ENCODE data around the gene LRIT2. TPM values are rescaled to one million over a fixed set of nuclear protein-coding genes. Genes with fewer than 3 reads are reported as not detected.

Gene LRIT2
- total and polyA plus RNA-seq, 9 of the 15 experiments (the other 6 are each of a cell fraction or from before 2014, with no cell fraction given): not detected

DNA sequence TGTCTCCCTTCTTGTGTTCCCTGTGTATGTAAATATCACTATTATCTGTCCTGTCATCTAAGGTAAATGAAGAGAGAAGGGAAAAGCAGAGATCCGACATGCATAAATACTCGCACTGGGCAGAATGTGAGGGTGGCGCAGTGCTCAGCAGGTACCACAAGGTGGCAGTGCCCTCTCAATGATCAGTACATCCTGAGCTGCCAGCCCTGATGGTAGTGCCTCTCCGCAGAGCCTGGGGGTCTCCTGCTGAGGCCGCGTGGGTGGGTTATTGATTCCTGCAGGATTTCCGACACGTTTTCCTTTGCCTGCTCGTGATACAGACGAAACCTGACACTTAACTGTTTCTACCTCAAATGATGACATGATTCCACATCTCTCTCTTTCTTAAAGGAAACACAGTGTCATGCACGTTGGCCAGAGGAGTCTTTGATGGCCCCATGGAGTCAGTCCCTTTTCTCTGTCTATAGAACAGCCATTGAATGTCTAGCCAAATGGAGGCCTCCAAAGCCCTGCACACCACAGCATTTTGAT, 39.3 kb upstream of the LRIT2 start:
- DNase-seq (ENCODE audit: extremely low read depth in 1 of 4, low spot score in 3 of 4): peak; percentile 75 to 83 (median 79)
- Histone ChIP-seq H3K79me2 (ENCODE audit: control insufficient read depth, insufficient read depth, low read length) (no peaks in the 10 kb centered on the region), H3K4me2 (ENCODE audit: insufficient read depth, low read length) (no peak overlapping the region), H4K20me1 (replicated peaks; ENCODE audit: control insufficient read depth, insufficient read depth, low read length) (no peaks in the 10 kb centered on the region; the same call in 1 of the 2 replicates), H2AFZ (ENCODE audit: low read depth, low read length) (no peak overlapping the region), H3K27ac (ENCODE audit: extremely low read depth, low read depth, low read length) (no peak overlapping the region), H3K27me3 (ENCODE audit: control insufficient read depth in 2 of 2, insufficient read depth in 2 of 2, low read length in 2 of 2) (peaks cover 3 to 44% of the 10 kb centered on the region in 2 experiments; a peak in 2 of 5 replicates), H3K4me3 (no peak overlapping the region), H3K36me3 (ENCODE audit: control insufficient read depth, insufficient read depth, low read length) (no peaks in the 10 kb centered on the region), H3K9me1 (ENCODE audit: control insufficient read depth, insufficient read depth, low read length) (no peaks in the 10 kb centered on the region), H3K9me3 (replicated peaks; ENCODE audit: control insufficient read depth, insufficient read depth, low read depth, low read length) (no peaks in the 10 kb centered on the region), H3K9ac (ENCODE audit: insufficient read depth in 1 of 2, low read depth in 2 of 2, low read length in 2 of 2) (no peak overlapping the region), H3K4me1 (replicated peaks in 1 of 2; ENCODE audit: control insufficient read depth in 2 of 2, insufficient read depth in 2 of 2, low read length in 2 of 2) (no peaks in the 10 kb centered on the region)
- ChIA-PET POLR2A (interaction anchor here (0.6 to 1.0 kb wide), 2 partner anchors 10 to 36 kb away, joined by 3 read pairs; no protein-coding TSS in a partner anchor), CTCF (ENCODE audit: low intra/inter-chr PET ratio) (interaction anchor here (0.5 to 6.4 kb wide), 5 partner anchors 77 to 451 kb away, joined by 3 to 97 read pairs (median 3); no protein-coding TSS in a partner anchor)
- peak; percentile 93 for FAIRE-seq
- intact Hi-C loops (cut with micrococcal nuclease): loop anchor here (1.0 to 5.0 kb wide), 6 partner anchors 38 to 273 kb away; partner anchors contain the start of gene CCSER2
- in situ Hi-C loops (cut with MboI): loop anchor here (5.0 kb wide), 2 partner anchors 63 to 278 kb away; partner anchors contain the start of gene CCSER2
- peak; percentile 97 for ATAC-seq
- under 1% methylated on average over 11 of the region's 11 CpGs for WGBS (ENCODE audit: insufficient coverage, low coverage, missing lambda C conversion rate)
- no TSS peak for BruUV-seq (replicated peaks)
- TF ChIP-seq, protein P1, sequence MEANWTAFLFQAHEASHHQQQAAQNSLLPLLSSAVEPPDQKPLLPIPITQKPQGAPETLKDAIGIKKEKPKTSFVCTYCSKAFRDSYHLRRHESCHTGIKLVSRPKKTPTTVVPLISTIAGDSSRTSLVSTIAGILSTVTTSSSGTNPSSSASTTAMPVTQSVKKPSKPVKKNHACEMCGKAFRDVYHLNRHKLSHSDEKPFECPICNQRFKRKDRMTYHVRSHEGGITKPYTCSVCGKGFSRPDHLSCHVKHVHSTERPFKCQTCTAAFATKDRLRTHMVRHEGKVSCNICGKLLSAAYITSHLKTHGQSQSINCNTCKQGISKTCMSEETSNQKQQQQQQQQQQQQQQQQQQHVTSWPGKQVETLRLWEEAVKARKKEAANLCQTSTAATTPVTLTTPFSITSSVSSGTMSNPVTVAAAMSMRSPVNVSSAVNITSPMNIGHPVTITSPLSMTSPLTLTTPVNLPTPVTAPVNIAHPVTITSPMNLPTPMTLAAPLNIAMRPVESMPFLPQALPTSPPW (CRISPR knock-in tag; IDR thresholded peaks at IDR 0.05): no peak
- TF ChIP-seq ZNF217 (CRISPR knock-in tag; IDR thresholded peaks at IDR 0.05) (no peak), ZNF696 (CRISPR knock-in tag; conservative IDR thresholded peaks at IDR 0.05) (no peak), STAG1 (CRISPR knock-in tag; IDR thresholded peaks at IDR 0.05; ENCODE audit: borderline replicate concordance) (peak; percentile 75; the same call in 1 of the 2 replicates), XRCC5 (IDR thresholded peaks at IDR 0.05; ENCODE audit: low read depth, low read length) (0 out of 2 replicates have a peak, but pooled peaks have one; percentile 66), MXI1 (IDR thresholded peaks at IDR 0.05; ENCODE audit: low read depth, low read length) (no peak), L3MBTL2 (IDR thresholded peaks at IDR 0.05) (0 out of 2 replicates have a peak, but pooled peaks have one; percentile 14), SMARCA4 (IDR thresholded peaks at IDR 0.05) (no peak), SMC3 (conservative IDR thresholded peaks at IDR 0.05; ENCODE audit: insufficient read depth, low read depth, low read length) (peak; percentile 88)
- TF ChIP-seq, protein P2, sequence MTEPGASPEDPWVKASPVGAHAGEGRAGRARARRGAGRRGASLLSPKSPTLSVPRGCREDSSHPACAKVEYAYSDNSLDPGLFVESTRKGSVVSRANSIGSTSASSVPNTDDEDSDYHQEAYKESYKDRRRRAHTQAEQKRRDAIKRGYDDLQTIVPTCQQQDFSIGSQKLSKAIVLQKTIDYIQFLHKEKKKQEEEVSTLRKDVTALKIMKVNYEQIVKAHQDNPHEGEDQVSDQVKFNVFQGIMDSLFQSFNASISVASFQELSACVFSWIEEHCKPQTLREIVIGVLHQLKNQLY (CRISPR knock-in tag; conservative IDR thresholded peaks at IDR 0.05): no peak
- TF ChIP-seq, protein P3, sequence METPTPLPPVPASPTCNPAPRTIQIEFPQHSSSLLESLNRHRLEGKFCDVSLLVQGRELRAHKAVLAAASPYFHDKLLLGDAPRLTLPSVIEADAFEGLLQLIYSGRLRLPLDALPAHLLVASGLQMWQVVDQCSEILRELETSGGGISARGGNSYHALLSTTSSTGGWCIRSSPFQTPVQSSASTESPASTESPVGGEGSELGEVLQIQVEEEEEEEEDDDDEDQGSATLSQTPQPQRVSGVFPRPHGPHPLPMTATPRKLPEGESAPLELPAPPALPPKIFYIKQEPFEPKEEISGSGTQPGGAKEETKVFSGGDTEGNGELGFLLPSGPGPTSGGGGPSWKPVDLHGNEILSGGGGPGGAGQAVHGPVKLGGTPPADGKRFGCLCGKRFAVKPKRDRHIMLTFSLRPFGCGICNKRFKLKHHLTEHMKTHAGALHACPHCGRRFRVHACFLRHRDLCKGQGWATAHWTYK (CRISPR knock-in tag; IDR thresholded peaks at IDR 0.05): 0 out of 2 replicates have a peak, but pooled peaks have one; percentile 24
- TF ChIP-seq, protein P4, sequence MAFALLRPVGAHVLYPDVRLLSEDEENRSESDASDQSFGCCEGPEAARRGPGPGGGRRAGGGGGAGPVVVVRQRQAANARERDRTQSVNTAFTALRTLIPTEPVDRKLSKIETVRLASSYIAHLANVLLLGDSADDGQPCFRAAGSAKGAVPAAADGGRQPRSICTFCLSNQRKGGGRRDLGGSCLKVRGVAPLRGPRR (CRISPR knock-in tag; IDR thresholded peaks at IDR 0.05): no peak
- TF ChIP-seq, protein P5, sequence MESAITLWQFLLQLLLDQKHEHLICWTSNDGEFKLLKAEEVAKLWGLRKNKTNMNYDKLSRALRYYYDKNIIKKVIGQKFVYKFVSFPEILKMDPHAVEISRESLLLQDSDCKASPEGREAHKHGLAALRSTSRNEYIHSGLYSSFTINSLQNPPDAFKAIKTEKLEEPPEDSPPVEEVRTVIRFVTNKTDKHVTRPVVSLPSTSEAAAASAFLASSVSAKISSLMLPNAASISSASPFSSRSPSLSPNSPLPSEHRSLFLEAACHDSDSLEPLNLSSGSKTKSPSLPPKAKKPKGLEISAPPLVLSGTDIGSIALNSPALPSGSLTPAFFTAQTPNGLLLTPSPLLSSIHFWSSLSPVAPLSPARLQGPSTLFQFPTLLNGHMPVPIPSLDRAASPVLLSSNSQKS (CRISPR knock-in tag; IDR thresholded peaks at IDR 0.05): no peak
- TF ChIP-seq, protein P6, sequence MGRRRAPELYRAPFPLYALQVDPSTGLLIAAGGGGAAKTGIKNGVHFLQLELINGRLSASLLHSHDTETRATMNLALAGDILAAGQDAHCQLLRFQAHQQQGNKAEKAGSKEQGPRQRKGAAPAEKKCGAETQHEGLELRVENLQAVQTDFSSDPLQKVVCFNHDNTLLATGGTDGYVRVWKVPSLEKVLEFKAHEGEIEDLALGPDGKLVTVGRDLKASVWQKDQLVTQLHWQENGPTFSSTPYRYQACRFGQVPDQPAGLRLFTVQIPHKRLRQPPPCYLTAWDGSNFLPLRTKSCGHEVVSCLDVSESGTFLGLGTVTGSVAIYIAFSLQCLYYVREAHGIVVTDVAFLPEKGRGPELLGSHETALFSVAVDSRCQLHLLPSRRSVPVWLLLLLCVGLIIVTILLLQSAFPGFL (CRISPR knock-in tag; IDR thresholded peaks at IDR 0.05): no peak

Measured in K562 (cell line).